OCI-LY7 (cell line): Measurements from ENCODE around the gene MRPL40. TPM values are rescaled to one million over a fixed set of nuclear protein-coding genes. Genes with fewer than 3 reads are reported as not detected.

Source experiments
- BruUV-seq: library from RNA; stranded (reverse); fragments of 400-500 nt; replicated peaks from 2 replicates; lab custom pipeline; 2021; lab: Mats Ljungman, UMichigan
- CTCF ChIA-PET: fragments of 300-600 bp; sonication (Branson Sonifier 250); formaldehyde crosslinking; loops from one replicate; lab custom pipeline; 2022; ENCODE audit warnings: antibody characterized with exemption; ENCODE audit not compliant: unreplicated experiment; lab: Charles Lee
- POLR2A ChIA-PET: fragments of 300-600 bp; sonication (Branson Sonifier 250); formaldehyde crosslinking; loops from one replicate; lab custom pipeline; 2022; ENCODE audit warnings: antibody characterized with exemption; lab: Charles Lee
- DNase-seq: peaks from one replicate; pipeline ENCODE4 v3.0.0-alpha.2; 2015; ENCODE audit warnings: low spot score
- H2AFZ ChIP-seq: fragments of 200-600 bp; sonication (generic), shearing (Covaris generic); 2 replicates; pipeline ENCODE4 v1.6.1; 2014; ENCODE audit warnings: mild to moderate bottlenecking, antibody characterized with exemption, low read length, moderate library complexity
- H3K27ac ChIP-seq: fragments of 200-600 bp; sonication (generic); 2 replicates; pipeline ENCODE4 v1.5.1; 2014; ENCODE audit warnings: mixed run types, low read depth, mild to moderate bottlenecking, moderate library complexity, low read length, inconsistent platforms; ENCODE audit not compliant: poor library complexity, severe bottlenecking
- H3K36me3 ChIP-seq: fragments of 200-600 bp; sonication (generic); 2 replicates; pipeline ENCODE4 v1.6.1; 2014; ENCODE audit warnings: mild to moderate bottlenecking, antibody characterized with exemption, low read length, moderate library complexity, mixed read lengths; ENCODE audit not compliant: insufficient read depth
- H3K4me1 ChIP-seq: fragments of 200-600 bp; sonication (generic); 2 replicates; pipeline ENCODE4 v1.5.1; 2014; ENCODE audit warnings: mild to moderate bottlenecking, low read length; ENCODE audit not compliant: insufficient read depth, poor library complexity, severe bottlenecking
- H3K4me2 ChIP-seq: fragments of 200-600 bp; sonication (generic); 2 replicates; pipeline ENCODE4 v1.6.1; 2014; ENCODE audit warnings: mild to moderate bottlenecking, low read length
- H3K4me3 ChIP-seq: fragments of 200-600 bp; sonication (generic); 2 replicates; pipeline ENCODE4 v1.5.1; 2014; ENCODE audit warnings: mild to moderate bottlenecking, low read depth, low read length; ENCODE audit not compliant: poor library complexity, severe bottlenecking
- H3K79me2 ChIP-seq: fragments of 200-600 bp; sonication (generic); 2 replicates; pipeline ENCODE4 v1.6.1; 2016; ENCODE audit warnings: low read depth, mild to moderate bottlenecking, low read length, moderate library complexity, mixed read lengths; ENCODE audit not compliant: insufficient read depth
- H3K9me2 ChIP-seq: fragments of 200-600 bp; sonication (generic); 2 replicates; pipeline ENCODE4 v1.6.1; 2016; ENCODE audit warnings: mild to moderate bottlenecking, low read length, mixed read lengths; ENCODE audit not compliant: insufficient read depth
- H3K9me3 ChIP-seq: fragments of 200-600 bp; sonication (generic); 2 replicates; pipeline ENCODE4 v1.6.1; 2014; ENCODE audit warnings: mild to moderate bottlenecking, mixed run types, low read length, mixed read lengths
- H4K20me1 ChIP-seq: fragments of 200-600 bp; sonication (generic); 2 replicates; pipeline ENCODE4 v1.6.1; 2014; ENCODE audit warnings: mild to moderate bottlenecking, antibody characterized with exemption, low read length, moderate library complexity, mixed read lengths; ENCODE audit not compliant: insufficient read depth
- EZH2phosphoT487 ChIP-seq: fragments of 200-600 bp; sonication (generic); IDR thresholded peaks from 2 replicates; pipeline ENCODE4 v1.6.1; 2018; ENCODE audit warnings: low read depth, borderline replicate concordance, mild to moderate bottlenecking, mixed run types, antibody characterized with exemption, low read length, moderate library complexity, mixed read lengths
- intact Hi-C: fragments of 100-400 bp; cut with micrococcal nuclease; formaldehyde crosslinking; loops from one replicate; pipeline ENCODE4 v1.10.0; 2022; ENCODE audit not compliant: unreplicated experiment
- total RNA-seq, 2 experiments: library from RNA; depleted of rRNA in 1 of 2; stranded (reverse); fragments of >200 nt in 1 of 2; shearing (Covaris generic) in 1 of 2; gene quantifications; 2 replicates each; pipeline ENCODE4 v1.2.3, GENCODE V29; 2014 to 2022
- TF ChIP-seq, protein P1 (sequence below): fragments of 200-600 bp; sonication (generic); conservative IDR thresholded peaks from 2 replicates; pipeline ENCODE4 v1.5.1; 2014; ENCODE audit warnings: mild to moderate bottlenecking, antibody characterized with exemption, low read length, moderate library complexity, mixed read lengths

Gene MRPL40
- total RNA-seq, 2 experiments from 2014 or later, result 38.5 to 45.6 TPM

DNA sequence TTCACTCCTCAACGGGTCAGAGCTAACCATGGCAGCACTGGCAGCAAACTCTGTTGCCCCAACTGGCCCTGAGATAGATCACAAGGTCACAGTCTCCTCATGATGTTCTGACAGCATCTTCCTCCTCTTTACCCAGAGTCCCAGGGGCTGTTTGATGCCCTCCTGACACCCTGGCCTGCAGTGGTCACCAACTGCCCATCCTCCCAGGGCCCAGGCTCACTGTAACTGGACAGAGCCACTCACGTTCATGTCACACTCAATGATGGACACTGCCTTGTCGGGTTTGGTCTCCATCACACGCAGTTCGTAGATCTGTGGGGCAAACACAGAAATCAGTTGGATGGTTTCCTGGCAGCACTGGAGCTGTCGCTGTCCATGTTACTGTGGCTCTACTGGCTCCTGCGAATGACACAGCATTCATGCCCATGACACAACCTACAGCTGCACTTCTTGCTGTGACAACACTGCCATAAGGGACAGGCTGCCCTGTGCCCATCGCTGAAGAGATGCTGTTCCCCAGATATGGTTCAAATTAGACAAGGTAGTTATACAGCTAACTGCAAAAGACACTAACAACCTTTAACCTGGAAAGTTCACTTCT is 25.6 kb downstream of the MRPL40 start:
- Histone ChIP-seq H3K9me3 (no peaks in the 10 kb centered on the region), H3K4me1 (no peaks in the 10 kb centered on the region), H3K4me3 (no peak overlapping the region), H4K20me1 (no peaks in the 10 kb centered on the region), H3K9me2 (no peaks in the 10 kb centered on the region), H3K27ac (no peak overlapping the region), H2AFZ (no peak overlapping the region), H3K4me2 (no peak overlapping the region), H3K36me3 (peaks cover 97% of the 10 kb centered on the region), H3K79me2 (no peaks in the 10 kb centered on the region)
- no TSS peak for BruUV-seq
- ChIA-PET POLR2A (no interaction called here), CTCF (no interaction called here)
- DNase-seq, result no peak
- TF ChIP-seq, protein P1, sequence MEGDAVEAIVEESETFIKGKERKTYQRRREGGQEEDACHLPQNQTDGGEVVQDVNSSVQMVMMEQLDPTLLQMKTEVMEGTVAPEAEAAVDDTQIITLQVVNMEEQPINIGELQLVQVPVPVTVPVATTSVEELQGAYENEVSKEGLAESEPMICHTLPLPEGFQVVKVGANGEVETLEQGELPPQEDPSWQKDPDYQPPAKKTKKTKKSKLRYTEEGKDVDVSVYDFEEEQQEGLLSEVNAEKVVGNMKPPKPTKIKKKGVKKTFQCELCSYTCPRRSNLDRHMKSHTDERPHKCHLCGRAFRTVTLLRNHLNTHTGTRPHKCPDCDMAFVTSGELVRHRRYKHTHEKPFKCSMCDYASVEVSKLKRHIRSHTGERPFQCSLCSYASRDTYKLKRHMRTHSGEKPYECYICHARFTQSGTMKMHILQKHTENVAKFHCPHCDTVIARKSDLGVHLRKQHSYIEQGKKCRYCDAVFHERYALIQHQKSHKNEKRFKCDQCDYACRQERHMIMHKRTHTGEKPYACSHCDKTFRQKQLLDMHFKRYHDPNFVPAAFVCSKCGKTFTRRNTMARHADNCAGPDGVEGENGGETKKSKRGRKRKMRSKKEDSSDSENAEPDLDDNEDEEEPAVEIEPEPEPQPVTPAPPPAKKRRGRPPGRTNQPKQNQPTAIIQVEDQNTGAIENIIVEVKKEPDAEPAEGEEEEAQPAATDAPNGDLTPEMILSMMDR, result no peak
- TF ChIP-seq EZH2phosphoT487, result no peak
- intact Hi-C loops, result no loop called here

DNA sequence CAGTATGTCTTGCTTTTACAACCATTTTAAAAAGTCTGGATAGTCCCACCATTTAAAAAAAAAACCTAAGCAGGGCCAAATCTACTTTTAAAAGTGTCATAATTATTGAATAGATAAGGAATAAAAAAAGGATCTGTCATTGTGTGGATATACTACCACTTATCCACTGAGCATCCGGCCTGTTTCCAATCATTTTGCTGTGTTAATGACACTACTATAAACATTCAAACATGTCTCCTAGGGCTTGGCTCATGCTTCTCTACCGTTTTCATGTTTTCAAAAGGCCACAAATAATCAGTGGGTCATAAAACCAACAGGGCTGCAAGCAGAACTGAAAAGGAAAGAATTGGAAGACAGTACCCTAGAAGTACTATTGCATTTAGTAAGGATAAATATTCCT is 27.7 kb downstream of the MRPL40 start:
- no TSS peak for BruUV-seq
- Histone ChIP-seq H3K27ac (no peak overlapping the region), H3K36me3 (peaks cover 96% of the 10 kb centered on the region), H4K20me1 (no peaks in the 10 kb centered on the region), H3K79me2 (no peaks in the 10 kb centered on the region), H3K4me2 (no peak overlapping the region), H3K9me3 (no peaks in the 10 kb centered on the region), H3K9me2 (no peaks in the 10 kb centered on the region), H3K4me1 (no peaks in the 10 kb centered on the region), H3K4me3 (no peak overlapping the region), H2AFZ (no peak overlapping the region)
- CTCF ChIA-PET, result no interaction called here
- intact Hi-C loops, result loop anchor here (10.0 kb wide), 1 partner anchor 115 kb away; no protein-coding TSS in a partner anchor
- TF ChIP-seq, protein P1, result no peak
- no peak for TF ChIP-seq EZH2phosphoT487
- DNase-seq, result no peak
- POLR2A ChIA-PET, result interaction anchor here (0.7 kb wide), 1 partner anchor 91 kb away, joined by 5 read pairs; no protein-coding TSS in a partner anchor

DNA sequence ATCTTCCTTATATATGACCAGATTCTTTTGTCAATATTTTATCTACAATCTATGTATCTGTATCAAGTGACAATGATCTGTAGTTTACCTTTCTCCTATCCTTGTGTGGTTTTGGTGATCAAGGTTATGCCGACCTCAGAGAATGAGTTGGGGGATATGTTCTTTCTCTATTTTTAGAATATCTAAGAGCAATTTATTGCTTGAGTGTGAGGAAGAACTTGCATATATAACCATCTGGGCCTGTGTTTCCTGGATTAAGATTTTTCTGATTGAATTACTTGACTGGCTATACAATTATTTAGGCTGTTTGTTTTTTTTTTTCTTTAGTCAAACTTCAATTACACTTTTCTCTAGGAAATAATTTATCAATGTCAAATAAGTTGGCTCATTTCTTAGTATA is 29.2 kb downstream of the MRPL40 start:
- Histone ChIP-seq H3K36me3 (peaks cover 96% of the 10 kb centered on the region), H3K79me2 (no peaks in the 10 kb centered on the region), H3K4me3 (no peak overlapping the region), H2AFZ (no peak overlapping the region), H3K9me3 (no peaks in the 10 kb centered on the region), H3K27ac (no peak overlapping the region), H3K4me2 (no peak overlapping the region), H4K20me1 (no peaks in the 10 kb centered on the region), H3K9me2 (no peaks in the 10 kb centered on the region), H3K4me1 (no peaks in the 10 kb centered on the region)
- TF ChIP-seq, protein P1, result no peak
- no peak for TF ChIP-seq EZH2phosphoT487
- POLR2A ChIA-PET, result interaction anchor here (0.5 kb wide), 1 partner anchor 135 kb away, joined by 5 read pairs; no protein-coding TSS in a partner anchor
- intact Hi-C loops, result loop anchor here (10.0 kb wide), 1 partner anchor 117 kb away; no protein-coding TSS in a partner anchor
- CTCF ChIA-PET, result no interaction called here
- no peak for DNase-seq
- no TSS peak for BruUV-seq
